Measurements from ENCODE around the gene RHBDD2. TPM values are rescaled to one million over a fixed set of nuclear protein-coding genes. Genes with fewer than 3 reads are reported as not detected.

RHBDD2 gene
- total RNA-seq, 1 donor from 2014 or later, result 32.8 TPM

- POLR2A ChIA-PET, result no interaction called here
- no peak overlapping the region for H3K4me3 Mint-ChIP-seq
- ATAC-seq (ENCODE audit: low read depth) (no peak), DNase-seq (no peak)
- CTCF ChIA-PET, result no interaction called here
- intact Hi-C loops (cut with micrococcal nuclease), result no loop called here
- H3K9me3 Mint-ChIP-seq, result no peaks in the 10 kb centered on the region
- peaks cover 20% of the 10 kb centered on the region for H3K36me3 Mint-ChIP-seq (ENCODE audit: low read depth)
- H3K27me3 Mint-ChIP-seq, result no peaks in the 10 kb centered on the region
- H3K27ac Mint-ChIP-seq, result no peak overlapping the region
- no peak for TF ChIP-seq CTCF (IDR thresholded peaks at IDR 0.05)
- H3K4me1 Mint-ChIP-seq, result peaks cover 10% of the 10 kb centered on the region
Measured at GRCh38 chr7:75931680-75932079, 52.8 kb downstream of the RHBDD2 start.

- H3K4me1 Mint-ChIP-seq, result peaks cover 2% of the 10 kb centered on the region
- ChIA-PET CTCF (no interaction called here), POLR2A (interaction anchor here (0.6 kb wide), 1 partner anchor 64 kb away, joined by 3 read pairs; no protein-coding TSS in a partner anchor)
- no peaks in the 10 kb centered on the region for H3K27me3 Mint-ChIP-seq
- peaks cover 25% of the 10 kb centered on the region for H3K36me3 Mint-ChIP-seq (ENCODE audit: low read depth)
- intact Hi-C loops (cut with micrococcal nuclease), result no loop called here
- no peak overlapping the region for H3K4me3 Mint-ChIP-seq
- no peak for TF ChIP-seq CTCF (IDR thresholded peaks at IDR 0.05)
- DNase-seq, result no peak
- H3K27ac Mint-ChIP-seq, result no peak overlapping the region
- no peaks in the 10 kb centered on the region for H3K9me3 Mint-ChIP-seq
- no peak for ATAC-seq (ENCODE audit: low read depth)
Measured at GRCh38 chr7:75937958-75938786, 59.3 kb downstream of the RHBDD2 start.

Other genes starting within 250 kb of the RHBDD2 start
- gene HIP1, start 140.1 kb upstream of the RHBDD2 start, total RNA-seq, result 6.1 and 7.9 TPM in 2 replicates
- gene CCL26, start 106.8 kb upstream of the RHBDD2 start, total RNA-seq, result not detected in 2 replicates
- gene CCL24, start 65.2 kb upstream of the RHBDD2 start, total RNA-seq, result 0.81 and 1.2 TPM in 2 replicates
- gene POR, start 36.1 kb downstream of the RHBDD2 start, total RNA-seq, result 63.5 and 66.8 TPM in 2 replicates
- gene TMEM120A, start 115.6 kb downstream of the RHBDD2 start, total RNA-seq, result 95.6 and 104 TPM in 2 replicates
- 23.1 and 28.1 TPM in 2 replicates for gene STYXL1, start 169.0 kb downstream of the RHBDD2 start, total RNA-seq
- gene MDH2, start 169.1 kb downstream of the RHBDD2 start, total RNA-seq, result 120 and 125 TPM in 2 replicates